ENCODE measurements around the gene FBXW10B. TPM values are rescaled to one million over a fixed set of nuclear protein-coding genes. Genes with fewer than 3 reads are reported as not detected.
"Not testable (repeated sequence)": the region's sequence is repeated elsewhere in the genome, so short reads cannot be mapped to it uniquely, and the experiment has no call there.

Gene FBXW10B
- total RNA-seq, 1 experiment from 2014 or later = 0.54 TPM

DNA sequence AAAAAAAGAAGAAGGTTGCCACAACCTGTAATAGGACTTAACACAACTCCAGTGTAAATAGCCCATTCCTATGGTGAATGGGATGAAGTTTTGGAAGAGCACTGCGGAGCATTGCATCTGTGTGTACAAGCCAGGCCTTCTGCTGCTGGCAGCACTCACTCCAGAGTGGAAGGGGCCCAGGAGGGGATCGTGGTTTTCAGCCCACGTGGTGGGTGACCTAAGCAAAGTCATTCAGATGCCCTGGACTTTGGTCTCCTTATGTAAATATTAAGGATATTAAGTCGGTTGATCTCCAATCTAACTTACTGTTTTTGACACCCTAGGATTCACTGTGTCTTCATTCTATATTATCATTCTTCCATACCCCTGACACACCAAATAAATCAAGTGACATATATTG is 2.7 kb downstream of the FBXW10B start:
- in situ Hi-C loops (cut with HindIII; ENCODE audit: low pct_unique_long_range_greater_than_20kb, low sequenced_read_pairs); ATAC-seq; DNase-seq (ENCODE audit: low read depth, low spot score); CTCF ChIA-PET; POLR2A ChIA-PET; H3K4me3 ChIP-seq (ENCODE audit: low read depth in 2 of 2, low read length in 2 of 2); H3K27me3 ChIP-seq (ENCODE audit: control insufficient read depth, insufficient read depth, low read length); H3K4me1 ChIP-seq (ENCODE audit: control insufficient read depth, insufficient read depth, low read length); BruUV-seq (replicated peaks); H3K36me3 ChIP-seq (ENCODE audit: control insufficient read depth, insufficient read depth, low read length); intact Hi-C loops (cut with micrococcal nuclease; ENCODE audit: unreplicated experiment); H3K9me3 ChIP-seq (ENCODE audit: control insufficient read depth, insufficient read depth, low read depth, low read length); H3K27ac ChIP-seq (ENCODE audit: low read length): not testable (repeated sequence)

DNA sequence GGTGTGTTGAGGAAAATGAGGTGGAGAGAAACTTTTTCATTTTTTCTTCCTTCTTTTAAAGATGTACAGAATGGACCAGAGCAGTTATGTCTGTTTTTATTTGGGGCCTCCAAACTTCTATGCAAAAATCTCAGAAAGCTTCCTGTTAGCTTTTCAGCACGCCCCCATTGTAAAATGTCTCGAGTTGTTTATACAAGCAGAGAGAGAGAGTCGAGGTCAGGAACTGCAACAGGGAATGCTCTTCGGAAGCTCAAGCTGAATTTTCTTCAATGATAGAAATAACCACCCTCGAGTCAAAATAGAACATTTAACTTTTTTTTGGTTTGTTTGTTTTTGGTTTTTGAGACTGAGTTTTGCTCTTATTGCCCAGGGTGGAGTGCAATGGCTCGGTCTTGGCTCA is 3.7 kb downstream of the FBXW10B start:
- DNase-seq (ENCODE audit: low read depth, low spot score); H3K4me3 ChIP-seq (ENCODE audit: low read depth in 2 of 2, low read length in 2 of 2); CTCF ChIA-PET; H3K9me3 ChIP-seq (ENCODE audit: control insufficient read depth, insufficient read depth, low read depth, low read length); H3K36me3 ChIP-seq (ENCODE audit: control insufficient read depth, insufficient read depth, low read length); H3K27me3 ChIP-seq (ENCODE audit: control insufficient read depth, insufficient read depth, low read length); in situ Hi-C loops (cut with HindIII; ENCODE audit: low pct_unique_long_range_greater_than_20kb, low sequenced_read_pairs); BruUV-seq (replicated peaks); ATAC-seq; intact Hi-C loops (cut with micrococcal nuclease; ENCODE audit: unreplicated experiment); POLR2A ChIA-PET; H3K27ac ChIP-seq (ENCODE audit: low read length); H3K4me1 ChIP-seq (ENCODE audit: control insufficient read depth, insufficient read depth, low read length): not testable (repeated sequence)

- H3K27me3 ChIP-seq (ENCODE audit: control insufficient read depth, insufficient read depth, low read length); H3K36me3 ChIP-seq (ENCODE audit: control insufficient read depth, insufficient read depth, low read length); H3K9me3 ChIP-seq (ENCODE audit: control insufficient read depth, insufficient read depth, low read depth, low read length); H3K27ac ChIP-seq (ENCODE audit: low read length); H3K4me1 ChIP-seq (ENCODE audit: control insufficient read depth, insufficient read depth, low read length); DNase-seq (ENCODE audit: low read depth, low spot score); intact Hi-C loops (cut with micrococcal nuclease; ENCODE audit: unreplicated experiment); in situ Hi-C loops (cut with HindIII; ENCODE audit: low pct_unique_long_range_greater_than_20kb, low sequenced_read_pairs); CTCF ChIA-PET; POLR2A ChIA-PET; H3K4me3 ChIP-seq (ENCODE audit: low read depth in 2 of 2, low read length in 2 of 2); BruUV-seq (replicated peaks); ATAC-seq: not testable (repeated sequence)
These were observed 6.4 kb downstream of the FBXW10B start for GRCh38 chr17:15613111-15613510.

DNA sequence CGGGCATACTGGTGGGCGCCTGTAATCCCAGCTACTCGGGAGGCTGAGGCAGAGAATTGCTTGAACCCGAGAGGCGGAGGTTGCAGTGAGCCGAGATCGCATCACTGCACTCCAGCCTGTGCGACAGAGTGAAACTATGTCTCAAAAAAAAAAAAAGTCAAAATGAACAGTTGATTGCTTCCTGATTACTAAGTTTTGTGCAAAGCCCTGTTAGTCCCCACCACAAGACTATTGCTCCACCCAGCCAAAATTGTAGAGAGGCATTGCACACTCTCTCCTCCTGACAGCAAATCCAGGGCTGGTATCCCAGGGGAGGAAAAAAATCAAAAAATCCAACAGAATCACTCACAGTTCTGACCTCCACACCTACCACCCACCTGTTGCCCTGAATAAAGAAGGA is 26.5 kb downstream of the FBXW10B start:
- H3K27ac ChIP-seq (ENCODE audit: low read length); in situ Hi-C loops (cut with HindIII; ENCODE audit: low pct_unique_long_range_greater_than_20kb, low sequenced_read_pairs); ATAC-seq; H3K4me1 ChIP-seq (ENCODE audit: control insufficient read depth, insufficient read depth, low read length); H3K36me3 ChIP-seq (ENCODE audit: control insufficient read depth, insufficient read depth, low read length); H3K9me3 ChIP-seq (ENCODE audit: control insufficient read depth, insufficient read depth, low read depth, low read length); intact Hi-C loops (cut with micrococcal nuclease; ENCODE audit: unreplicated experiment); H3K27me3 ChIP-seq (ENCODE audit: control insufficient read depth, insufficient read depth, low read length); POLR2A ChIA-PET; CTCF ChIA-PET; H3K4me3 ChIP-seq (ENCODE audit: low read depth in 2 of 2, low read length in 2 of 2); DNase-seq (ENCODE audit: low read depth, low spot score); BruUV-seq (replicated peaks): not testable (repeated sequence)

GRCh38 chr17:15591986-15592385 is 27.5 kb downstream of the FBXW10B start:
- BruUV-seq (replicated peaks); DNase-seq (ENCODE audit: low read depth, low spot score); ATAC-seq; H3K4me1 ChIP-seq (ENCODE audit: control insufficient read depth, insufficient read depth, low read length); POLR2A ChIA-PET; H3K4me3 ChIP-seq (ENCODE audit: low read depth in 2 of 2, low read length in 2 of 2); in situ Hi-C loops (cut with HindIII; ENCODE audit: low pct_unique_long_range_greater_than_20kb, low sequenced_read_pairs); CTCF ChIA-PET; H3K27ac ChIP-seq (ENCODE audit: low read length); H3K27me3 ChIP-seq (ENCODE audit: control insufficient read depth, insufficient read depth, low read length); H3K9me3 ChIP-seq (ENCODE audit: control insufficient read depth, insufficient read depth, low read depth, low read length); intact Hi-C loops (cut with micrococcal nuclease; ENCODE audit: unreplicated experiment); H3K36me3 ChIP-seq (ENCODE audit: control insufficient read depth, insufficient read depth, low read length): not testable (repeated sequence)

- H3K36me3 ChIP-seq (ENCODE audit: control insufficient read depth, insufficient read depth, low read length); H3K4me1 ChIP-seq (ENCODE audit: control insufficient read depth, insufficient read depth, low read length); in situ Hi-C loops (cut with HindIII; ENCODE audit: low pct_unique_long_range_greater_than_20kb, low sequenced_read_pairs); intact Hi-C loops (cut with micrococcal nuclease; ENCODE audit: unreplicated experiment); H3K4me3 ChIP-seq (ENCODE audit: low read depth in 2 of 2, low read length in 2 of 2); H3K27ac ChIP-seq (ENCODE audit: low read length); DNase-seq (ENCODE audit: low read depth, low spot score); ATAC-seq; H3K9me3 ChIP-seq (ENCODE audit: control insufficient read depth, insufficient read depth, low read depth, low read length); H3K27me3 ChIP-seq (ENCODE audit: control insufficient read depth, insufficient read depth, low read length); POLR2A ChIA-PET; BruUV-seq (replicated peaks); CTCF ChIA-PET: not testable (repeated sequence)
These were observed 28.7 kb downstream of the FBXW10B start for GRCh38 chr17:15590844-15591243.

- H3K27me3 ChIP-seq (ENCODE audit: control insufficient read depth, insufficient read depth, low read length); H3K9me3 ChIP-seq (ENCODE audit: control insufficient read depth, insufficient read depth, low read depth, low read length); POLR2A ChIA-PET; H3K4me3 ChIP-seq (ENCODE audit: low read depth in 2 of 2, low read length in 2 of 2); DNase-seq (ENCODE audit: low read depth, low spot score); H3K36me3 ChIP-seq (ENCODE audit: control insufficient read depth, insufficient read depth, low read length); ATAC-seq; CTCF ChIA-PET; intact Hi-C loops (cut with micrococcal nuclease; ENCODE audit: unreplicated experiment); H3K4me1 ChIP-seq (ENCODE audit: control insufficient read depth, insufficient read depth, low read length); H3K27ac ChIP-seq (ENCODE audit: low read length); in situ Hi-C loops (cut with HindIII; ENCODE audit: low pct_unique_long_range_greater_than_20kb, low sequenced_read_pairs); BruUV-seq (replicated peaks): not testable (repeated sequence)
These were observed 29.7 kb downstream of the FBXW10B start for GRCh38 chr17:15589544-15590536.

Data from Panc1 (cell line).